GM23248 (cell line): ENCODE data around the gene MYMK. TPM values are rescaled to one million over a fixed set of nuclear protein-coding genes. Genes with fewer than 3 reads are reported as not detected.

Source experiments
- DNase-seq: peaks from one replicate; pipeline ENCODE4 v3.0.0-alpha.2; 2015
- H2AFZ ChIP-seq: fragments of 200-600 bp; sonication (generic); 2 replicates; pipeline ENCODE4 v1.6.1; 2016; ENCODE audit warnings: antibody characterized with exemption
- H3F3A ChIP-seq: fragments of 200-600 bp; sonication (generic); 2 replicates; pipeline ENCODE4 v1.6.1; 2016; ENCODE audit warnings: mild to moderate bottlenecking, antibody characterized with exemption, mixed run types; ENCODE audit not compliant: insufficient read depth
- H3K27ac ChIP-seq: fragments of 200-600 bp; sonication (generic); 2 replicates; pipeline ENCODE4 v1.5.1; 2016; ENCODE audit warnings: mild to moderate bottlenecking
- H3K27me3 ChIP-seq: fragments of 200-600 bp; sonication (generic); replicated peaks from 2 replicates; pipeline ENCODE4 v1.6.1; 2016; ENCODE audit warnings: mild to moderate bottlenecking; ENCODE audit not compliant: insufficient read depth
- H3K36me3 ChIP-seq: fragments of 200-600 bp; sonication (generic); 2 replicates; pipeline ENCODE4 v1.6.1; 2016; ENCODE audit warnings: low read depth, mild to moderate bottlenecking
- H3K4me1 ChIP-seq: fragments of 200-600 bp; sonication (generic); 2 replicates; pipeline ENCODE4 v1.6.1; 2016; ENCODE audit warnings: mild to moderate bottlenecking; ENCODE audit not compliant: insufficient read depth
- H3K4me2 ChIP-seq: fragments of 200-600 bp; sonication (generic); one replicate; pipeline ENCODE4 v1.6.1; 2016; ENCODE audit warnings: mild to moderate bottlenecking; ENCODE audit not compliant: unreplicated experiment
- H3K4me3 ChIP-seq: fragments of 200-600 bp; sonication (generic); 2 replicates; pipeline ENCODE4 v1.5.1; 2016; ENCODE audit warnings: mild to moderate bottlenecking
- H3K79me2 ChIP-seq: fragments of 200-600 bp; sonication (generic); 2 replicates; pipeline ENCODE4 v1.6.1; 2016; ENCODE audit warnings: mild to moderate bottlenecking; ENCODE audit not compliant: insufficient read depth
- H3K9ac ChIP-seq: fragments of 200-600 bp; sonication (generic); 2 replicates; pipeline ENCODE4 v1.6.1; 2016; ENCODE audit warnings: mild to moderate bottlenecking
- H3K9me2 ChIP-seq: fragments of 200-600 bp; sonication (generic); 2 replicates; pipeline ENCODE4 v1.6.1; 2016; ENCODE audit warnings: mixed run types, mild to moderate bottlenecking, moderate library complexity; ENCODE audit not compliant: insufficient read depth
- H3K9me3 ChIP-seq: fragments of 200-600 bp; sonication (generic); one replicate; pipeline ENCODE4 v1.6.1; 2017; ENCODE audit warnings: low read depth
- H4K20me1 ChIP-seq: fragments of 200-600 bp; sonication (generic); 2 replicates; pipeline ENCODE4 v1.6.0; 2016; ENCODE audit not compliant: insufficient read depth
- EZH2 ChIP-seq: fragments of 200-600 bp; sonication (generic); IDR thresholded peaks from 2 replicates; pipeline ENCODE4 v1.6.1; 2018; ENCODE audit warnings: antibody characterized with exemption, mild to moderate bottlenecking; ENCODE audit not compliant: insufficient read depth, poor library complexity, severe bottlenecking
- EZH2phosphoT487 ChIP-seq: fragments of 200-600 bp; sonication (generic); IDR thresholded peaks from 2 replicates; pipeline ENCODE4 v1.6.1; 2018; ENCODE audit warnings: antibody characterized with exemption, moderate library complexity, mild to moderate bottlenecking, low read depth; ENCODE audit not compliant: insufficient read depth
- WGBS, 2 experiments: methylation state at CpG; one replicate each; pipeline ENCODE4 v1.1.6; 2015 to 2017; ENCODE audit warnings: low lambda C conversion rate in 2 of 2, low coverage in 1 of 2; ENCODE audit errors: missing lambda C conversion rate in 2 of 2; 5-methylcytosine and 5-hydroxymethylcytosine counted together
- in situ Hi-C: fragments of 300-500 bp; cut with MboI; formaldehyde crosslinking; loops from 2 replicates; pipeline ENCODE4 v1.15.0; 2020
- polyA plus RNA-seq: library from polyadenylated mRNA; unstranded; fragments of >200 nt; fragmentation: Nextera tagmentation; extraction: Ambion mirVana; gene quantifications from 2 replicates; pipeline ENCODE4 v1.2.1, GENCODE V29; 2016
- total RNA-seq: library from RNA; depleted of rRNA; stranded (reverse); fragments of >200 nt; shearing (Covaris generic); gene quantifications from 2 replicates; pipeline ENCODE4 v1.2.3, GENCODE V29; 2014

The MYMK gene
- total and polyA plus RNA-seq, 2 experiments from 2014 or later: not detected

DNA sequence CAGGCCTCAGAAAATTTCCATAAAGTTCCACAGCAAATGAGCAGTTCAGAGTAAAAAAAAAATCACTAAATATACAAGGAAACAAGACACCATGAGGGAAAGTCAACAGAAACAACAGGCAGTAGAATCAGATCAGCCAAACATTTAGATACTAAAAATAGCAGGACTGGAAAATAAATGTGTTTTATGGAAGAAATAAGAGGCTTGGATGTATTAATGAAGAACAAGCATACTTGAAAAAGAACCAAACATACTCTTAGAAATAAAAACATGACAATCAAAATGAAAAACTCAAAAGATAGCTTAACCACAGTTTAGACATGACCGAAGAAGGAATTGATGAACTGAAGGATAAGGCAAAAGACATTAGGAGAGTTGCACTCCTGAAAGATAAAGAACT is 22.6 kb downstream of the MYMK start:
- Histone ChIP-seq H3K4me1 (peaks cover 9% of the 10 kb centered on the region), H3K27me3 (no peaks in the 10 kb centered on the region), H3K36me3 (no peaks in the 10 kb centered on the region), H3K4me3 (no peak overlapping the region), H3K9ac (no peak overlapping the region), H4K20me1 (no peaks in the 10 kb centered on the region), H3K9me3 (peaks cover 4% of the 10 kb centered on the region), H3K4me2 (no peak overlapping the region), H3F3A (0 out of 2 replicates have a peak, but pooled peaks cover 8% of the 10 kb centered on the region), H3K27ac (no peak overlapping the region), H2AFZ (no peak overlapping the region), H3K79me2 (no peaks in the 10 kb centered on the region), H3K9me2 (no peaks in the 10 kb centered on the region)
- DNase-seq: no peak
- in situ Hi-C loops: no loop called here
- TF ChIP-seq EZH2 (no peak), EZH2phosphoT487 (no peak)
- 81 to 83% methylated on average over 1 of the region's 1 CpG for WGBS, 2 experiments

DNA sequence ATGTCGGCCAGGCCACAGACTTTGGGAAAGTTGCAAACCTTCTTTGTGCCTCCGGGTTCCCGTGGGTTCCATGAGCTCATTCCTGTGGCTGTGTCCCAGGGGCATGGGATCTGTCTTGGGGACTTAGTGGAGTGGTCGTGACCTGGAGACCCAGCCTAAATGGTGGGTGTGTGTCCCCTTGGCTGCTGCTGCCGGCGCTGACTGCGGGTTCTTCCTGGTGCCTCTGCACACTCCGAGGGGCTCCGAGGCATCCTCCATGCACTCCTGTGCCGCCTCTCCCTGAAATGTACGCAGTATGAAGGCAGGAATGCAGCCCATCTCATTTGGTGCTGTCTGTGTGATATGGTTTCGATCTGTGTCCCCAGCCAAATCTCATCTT is 24.9 kb downstream of the MYMK start:
- in situ Hi-C loops: loop anchor here (25.0 kb wide), 1 partner anchor 463 kb away; the partner anchor contains the start of gene GTF3C5
- Histone ChIP-seq H3K4me3 (no peak overlapping the region), H3K36me3 (no peaks in the 10 kb centered on the region), H4K20me1 (no peaks in the 10 kb centered on the region), H3K27ac (no peak overlapping the region), H3K9ac (no peak overlapping the region), H3F3A (no peaks in the 10 kb centered on the region), H3K4me1 (no peaks in the 10 kb centered on the region), H3K9me3 (peaks cover 4% of the 10 kb centered on the region), H2AFZ (no peak overlapping the region), H3K79me2 (no peaks in the 10 kb centered on the region), H3K4me2 (no peak overlapping the region), H3K27me3 (peaks cover 6% of the 10 kb centered on the region), H3K9me2 (no peaks in the 10 kb centered on the region)
- DNase-seq: no peak
- WGBS, 2 experiments: 71 to 80% methylated on average over 12 of the region's 12 CpGs
- TF ChIP-seq EZH2 (no peak), EZH2phosphoT487 (no peak)

DNA sequence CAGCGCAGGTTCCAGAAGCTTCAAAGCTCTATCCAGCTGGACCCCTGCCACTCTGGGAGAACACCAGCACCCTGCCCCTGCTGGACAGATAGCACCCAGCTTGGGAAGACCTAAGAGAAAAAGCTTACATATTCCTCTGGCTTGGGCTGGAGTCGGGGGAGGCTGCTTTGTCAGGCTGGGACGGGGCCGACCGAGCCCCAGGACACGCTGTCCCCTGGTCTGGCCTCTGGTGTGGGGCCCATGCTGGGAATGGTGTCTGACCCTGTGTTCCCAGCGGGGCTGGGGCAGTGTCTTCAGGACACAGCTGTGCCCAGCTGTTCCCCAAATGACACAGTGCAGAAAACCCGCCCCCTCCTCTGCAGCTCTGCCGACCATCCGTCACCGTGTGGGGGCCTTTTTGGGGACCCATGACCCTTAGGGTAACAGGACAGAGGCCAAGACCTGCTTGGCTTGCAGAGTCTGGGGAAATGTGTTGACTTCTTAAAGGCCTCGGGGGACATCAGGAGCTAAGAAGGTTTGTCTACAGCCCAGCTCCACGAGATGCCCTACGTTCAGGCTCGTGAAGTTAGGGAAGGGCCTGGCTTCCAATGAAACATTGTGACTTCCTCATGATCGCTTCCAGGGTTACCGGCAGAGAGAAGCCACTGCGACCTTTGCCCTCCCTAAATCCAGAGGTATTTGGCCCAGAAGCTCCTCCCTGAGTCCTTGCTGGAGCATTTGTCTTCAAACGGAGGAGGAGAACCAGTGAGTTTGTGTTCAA is 25.4 kb downstream of the MYMK start:
- no peak overlapping the region for H3K4me3 ChIP-seq
- no peak for TF ChIP-seq EZH2
- no peak for TF ChIP-seq EZH2phosphoT487
- in situ Hi-C loops: loop anchor here (25.0 kb wide), 1 partner anchor 462 kb away; the partner anchor contains the start of gene GTF3C5

DNA sequence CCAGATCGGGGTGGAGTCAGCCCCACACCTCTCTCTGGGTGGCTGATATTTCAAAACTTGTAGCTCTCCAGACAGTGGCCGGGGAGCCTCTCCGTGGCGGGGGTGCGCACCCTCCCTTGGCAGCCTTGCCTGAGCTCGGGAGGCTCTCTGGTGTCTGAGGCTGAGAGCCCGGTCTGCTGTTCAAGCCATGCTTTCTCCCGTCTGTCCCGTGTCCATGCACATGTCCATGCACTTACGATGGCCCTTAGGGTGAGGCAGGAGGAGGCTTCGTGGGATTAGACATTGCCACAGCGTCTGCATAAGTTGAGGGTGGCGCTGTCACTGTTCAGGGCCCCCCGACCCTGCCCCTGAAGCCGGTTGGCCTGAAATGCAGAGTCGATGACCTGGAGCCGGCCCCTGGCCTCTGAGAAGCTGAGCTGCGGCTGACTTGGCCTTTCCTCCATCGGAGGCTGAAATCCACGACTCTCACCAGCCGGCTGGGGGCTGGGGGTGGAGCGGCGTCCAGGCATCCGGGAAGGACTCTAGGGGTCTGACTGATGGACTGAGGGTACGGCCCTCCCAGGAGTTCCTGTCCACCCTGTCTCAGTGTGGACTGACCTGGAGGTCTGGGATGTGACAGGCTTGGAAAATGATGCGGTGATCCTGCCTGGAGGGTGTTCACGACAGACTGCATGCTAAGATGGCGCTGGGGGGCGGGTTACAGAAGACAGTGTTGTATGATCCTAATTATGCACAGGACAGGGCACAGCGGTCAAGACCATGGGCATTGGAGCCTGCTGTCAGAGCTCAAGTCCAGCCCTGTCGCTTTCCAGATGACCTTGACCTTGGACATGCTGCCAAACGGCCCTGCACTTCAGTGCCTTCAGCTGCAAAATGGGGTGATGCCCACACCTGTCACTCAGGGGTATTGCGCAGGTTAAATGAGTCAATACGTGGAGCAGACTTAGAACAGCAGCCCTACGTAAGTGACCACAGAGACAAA is 27.6 kb downstream of the MYMK start:
- H3K27me3 ChIP-seq: peaks cover 6% of the 10 kb centered on the region
- TF ChIP-seq EZH2phosphoT487 (no peak), EZH2 (no peak)
- no peak overlapping the region for H3K4me2 ChIP-seq
- H3K79me2 ChIP-seq: no peaks in the 10 kb centered on the region
- H3K4me1 ChIP-seq: no peaks in the 10 kb centered on the region
- no peaks in the 10 kb centered on the region for H3K9me2 ChIP-seq
- H2AFZ ChIP-seq: no peak overlapping the region
- WGBS, 2 experiments: 54 to 55% methylated on average over 31 to 35 of the region's 35 CpGs
- no peaks in the 10 kb centered on the region for H3K36me3 ChIP-seq
- peaks cover 1% of the 10 kb centered on the region for H3K9me3 ChIP-seq
- no peak overlapping the region for H3K4me3 ChIP-seq
- H4K20me1 ChIP-seq: no peaks in the 10 kb centered on the region
- H3F3A ChIP-seq: no peaks in the 10 kb centered on the region
- H3K27ac ChIP-seq: no peak overlapping the region
- H3K9ac ChIP-seq: no peak overlapping the region
- in situ Hi-C loops: loop anchor here (25.0 kb wide), 1 partner anchor 460 kb away; the partner anchor contains the start of gene GTF3C5
- DNase-seq: no peak

More for the DNA sequence above, 25.4 kb downstream of the MYMK start:
- Histone ChIP-seq H3K4me2 (no peak overlapping the region), H3K9me2 (no peaks in the 10 kb centered on the region), H2AFZ (no peak overlapping the region), H3K4me1 (no peaks in the 10 kb centered on the region), H3F3A (no peaks in the 10 kb centered on the region), H3K9me3 (peaks cover 4% of the 10 kb centered on the region), H3K27me3 (peaks cover 6% of the 10 kb centered on the region), H3K9ac (no peak overlapping the region), H4K20me1 (no peaks in the 10 kb centered on the region), H3K79me2 (no peaks in the 10 kb centered on the region), H3K36me3 (no peaks in the 10 kb centered on the region), H3K27ac (no peak overlapping the region)
- 69% methylated on average over 19 of the region's 19 CpGs for WGBS, 2 experiments
- DNase-seq: no peak
